Liver (tissue), 9 donors: ENCODE measurements around the gene OLR1. TPM values are rescaled to one million over a fixed set of nuclear protein-coding genes. Genes with fewer than 3 reads are reported as not detected.

ENCODE experiments used
- DNase-seq: peaks from one replicate; pipeline ENCODE4 v3.0.0-alpha.2; 2017; ENCODE audit warnings: low spot score
- H3K27ac ChIP-seq, 2 donors: one replicate each; pipeline ENCODE4 v1.7.0; 2013; ENCODE audit warnings: inconsistent platforms in 2 of 2, low read length in 2 of 2, control low read depth in 1 of 2, low read depth in 1 of 2, mild to moderate bottlenecking in 1 of 2
- H3K27me3 ChIP-seq, 4 donors: one replicate each; pipeline versions ENCODE4 v1.6.1 to v1.7.0; 2013; ENCODE audit warnings: low read length in 3 of 4, inconsistent platforms in 1 of 4, mild to moderate bottlenecking in 1 of 4, moderate library complexity in 1 of 4; ENCODE audit not compliant: control insufficient read depth in 4 of 4, insufficient read depth in 4 of 4
- H3K36me3 ChIP-seq, 4 donors: one replicate each; pipeline versions ENCODE4 v1.6.1 to v1.7.0; 2013; ENCODE audit warnings: low read length in 3 of 4, mild to moderate bottlenecking in 3 of 4, low read depth in 1 of 4, moderate library complexity in 1 of 4; ENCODE audit not compliant: control insufficient read depth in 4 of 4, insufficient read depth in 3 of 4
- H3K4me1 ChIP-seq, 4 donors: one replicate each; pipeline versions ENCODE4 v1.6.1 to v1.7.0; 2013; ENCODE audit warnings: low read length in 3 of 4, mild to moderate bottlenecking in 3 of 4, moderate library complexity in 1 of 4; ENCODE audit not compliant: control insufficient read depth in 4 of 4, insufficient read depth in 4 of 4
- H3K4me3 ChIP-seq, 3 donors: one replicate each; pipeline versions ENCODE4 v1.6.1 to v1.7.0; 2013; ENCODE audit warnings: low read length in 3 of 3, control low read depth in 1 of 3, low read depth in 1 of 3, mild to moderate bottlenecking in 1 of 3
- H3K9ac ChIP-seq, 2 donors: one replicate each; pipeline ENCODE4 v1.7.0; 2013; ENCODE audit warnings: low read length in 2 of 2, mild to moderate bottlenecking in 2 of 2, moderate library complexity in 2 of 2, control low read depth in 1 of 2, low read depth in 1 of 2
- H3K9me3 ChIP-seq, 4 donors: one replicate each; pipeline versions ENCODE4 v1.6.1 to v1.7.0; 2013; ENCODE audit warnings: low read length in 3 of 4; ENCODE audit not compliant: control insufficient read depth in 4 of 4
- ATF3 ChIP-seq: IDR thresholded peaks from 2 replicates; pipeline ENCODE4 v1.6.1; 2016; ENCODE audit warnings: antibody characterized with exemption
- CTCF ChIP-seq: fragments of 150-350 bp; IDR thresholded peaks from 2 replicates; pipeline ENCODE4 v1.5.1; 2017; ENCODE audit warnings: improper control_type of control experiment, low read depth, low read length; ENCODE audit not compliant: missing input control
- EGR1 ChIP-seq, 2 donors: IDR thresholded peaks; 2 replicates each; pipeline ENCODE4 v1.6.1; 2016 to 2018; ENCODE audit warnings: antibody characterized with exemption in 2 of 2, low read depth in 2 of 2
- FOXA1 ChIP-seq: IDR thresholded peaks from 2 replicates; pipeline ENCODE4 v1.6.1; 2016; ENCODE audit warnings: antibody characterized with exemption
- FOXA2 ChIP-seq: IDR thresholded peaks from 2 replicates; pipeline ENCODE4 v1.6.1; 2016; ENCODE audit warnings: antibody characterized with exemption
- GABPA ChIP-seq, 2 donors: IDR thresholded peaks in 1 of 2; conservative IDR thresholded peaks in 1 of 2; 2 replicates each; pipeline ENCODE4 v1.6.1; 2016; ENCODE audit warnings: antibody characterized with exemption in 2 of 2, mild to moderate bottlenecking in 1 of 2, moderate library complexity in 1 of 2
- HNF4A ChIP-seq, 2 donors: conservative IDR thresholded peaks; 2 replicates each; pipeline ENCODE4 v1.6.1; 2016; ENCODE audit warnings: antibody characterized with exemption in 2 of 2, mild to moderate bottlenecking in 2 of 2
- HNF4G ChIP-seq: IDR thresholded peaks from 2 replicates; pipeline ENCODE4 v1.6.1; 2016; ENCODE audit warnings: antibody characterized with exemption
- MAX ChIP-seq: IDR thresholded peaks from 2 replicates; pipeline ENCODE4 v1.6.1; 2016; ENCODE audit warnings: antibody characterized with exemption
- RXRA ChIP-seq, 2 donors: IDR thresholded peaks; 2 replicates each; pipeline ENCODE4 v1.6.1; 2017 to 2018; ENCODE audit warnings: antibody characterized with exemption in 2 of 2, mild to moderate bottlenecking in 1 of 2
- SP1 ChIP-seq: IDR thresholded peaks from 2 replicates; pipeline ENCODE4 v1.6.1; 2018; ENCODE audit warnings: antibody characterized with exemption, mild to moderate bottlenecking
- TAF1 ChIP-seq: conservative IDR thresholded peaks from 2 replicates; pipeline ENCODE4 v1.6.1; 2016; ENCODE audit warnings: antibody characterized with exemption, mild to moderate bottlenecking
- YY1 ChIP-seq: IDR thresholded peaks from 2 replicates; pipeline ENCODE4 v1.6.1; 2016; ENCODE audit warnings: antibody characterized with exemption, mild to moderate bottlenecking
- ZBTB33 ChIP-seq: IDR thresholded peaks from 2 replicates; pipeline ENCODE4 v1.6.1; 2016; ENCODE audit warnings: antibody characterized with exemption
- WGBS: extraction: QIAGEN DNeasy Blood & Tissue Kit; methylation state at CpG from one replicate; pipeline ENCODE4 v1.1.7; 2013; 5-methylcytosine and 5-hydroxymethylcytosine counted together
- polyA plus RNA-seq, 2 donors: library from polyadenylated mRNA; stranded (reverse) in 1 of 2; unstranded in 1 of 2; fragments of 200-250 nt in 1 of 2; fragments of >200 nt in 1 of 2; fragmentation: Nextera tagmentation in 1 of 2; extraction: Ambion mirVana in 1 of 2; gene quantifications; one replicate each; pipeline versions ENCODE4 v1.2.1 to v1.2.3, GENCODE V29; 2013 to 2015
- total RNA-seq, 2 donors: library from RNA; depleted of rRNA; stranded (reverse); fragments of >200 nt; gene quantifications; one replicate each; pipeline ENCODE4 v1.2.3, GENCODE V29; 2014
- donor health status: healthy.
- donor health status: healthy.
- donor health status: healthy.
- donor health status: healthy.
- donor health status: healthy.

OLR1 gene
- total and polyA plus RNA-seq, 4 donors, result 0.13 to 0.37 TPM; not detected in 2

- peak overlapping the region in 1 of 2 donors; percentile 1 for H3K9ac ChIP-seq
- no peaks in the 10 kb centered on the region for H3K36me3 ChIP-seq
- no peaks in the 10 kb centered on the region for H3K27me3 ChIP-seq
- peaks cover 0 to 5% (median 0%) of the 10 kb centered on the region in 4 donors for H3K4me1 ChIP-seq
- no peaks in the 10 kb centered on the region for H3K9me3 ChIP-seq
- peak; percentile 13 for TF ChIP-seq SP1
- TF ChIP-seq GABPA (IDR thresholded peaks at IDR 0.05 in 1 of 2, conservative IDR thresholded peaks at IDR 0.05 in 1 of 2), result no peak
- peak; percentile 16 to 62 for TF ChIP-seq HNF4A (conservative IDR thresholded peaks at IDR 0.05)
- no peak for TF ChIP-seq CTCF
- TF ChIP-seq RXRA (IDR thresholded peaks at IDR 0.05), result peak; percentile 15 to 22
- TF ChIP-seq ATF3, result peak; percentile 25
- no peak for DNase-seq
- no peak overlapping the region for H3K4me3 ChIP-seq
- H3K27ac ChIP-seq, result no peak overlapping the region
- 35% methylated on average over 5 of the region's 5 CpGs for WGBS
Observed at GRCh38 chr12:10167599-10167998, 4.3 kb downstream of the OLR1 start.

- no peak for DNase-seq
- 53% methylated on average over 1 of the region's 1 CpG for WGBS
- Histone ChIP-seq H3K9ac (no peak overlapping the region), H3K27ac (no peak overlapping the region), H3K9me3 (no peaks in the 10 kb centered on the region), H3K4me1 (peaks cover 0 to 5% (median 0%) of the 10 kb centered on the region in 4 donors), H3K4me3 (no peak overlapping the region), H3K27me3 (no peaks in the 10 kb centered on the region), H3K36me3 (no peaks in the 10 kb centered on the region)
- TF ChIP-seq EGR1 (IDR thresholded peaks at IDR 0.05; ENCODE audit: low read depth in 2 of 2) (no peak), YY1 (no peak), GABPA (IDR thresholded peaks at IDR 0.05 in 1 of 2, conservative IDR thresholded peaks at IDR 0.05 in 1 of 2) (no peak), SP1 (no peak), ATF3 (no peak), FOXA1 (no peak)
Observed at GRCh38 chr12:10165421-10165820, 6.5 kb downstream of the OLR1 start.

GRCh38 chr12:10163084-10163483, 8.8 kb downstream of the OLR1 start:
- TF ChIP-seq FOXA2 (no peak), HNF4G (no peak), ZBTB33 (no peak), TAF1 (no peak), GABPA (IDR thresholded peaks at IDR 0.05 in 1 of 2, conservative IDR thresholded peaks at IDR 0.05 in 1 of 2) (no peak), ATF3 (no peak), MAX (no peak), SP1 (no peak), CTCF (no peak)
- Histone ChIP-seq H3K9ac (no peak overlapping the region), H3K9me3 (no peaks in the 10 kb centered on the region), H3K27me3 (no peaks in the 10 kb centered on the region), H3K27ac (no peak overlapping the region), H3K4me3 (no peak overlapping the region), H3K36me3 (no peaks in the 10 kb centered on the region), H3K4me1 (peaks cover 0 to 5% (median 0%) of the 10 kb centered on the region in 4 donors)
- 78% methylated on average over 3 of the region's 3 CpGs for WGBS
- DNase-seq, result no peak
